ENCODE data around the gene LARGE1. TPM values are rescaled to one million over a fixed set of nuclear protein-coding genes. Genes with fewer than 3 reads are reported as not detected.

LARGE1 gene
- total and polyA plus RNA-seq, 2 of the 13 experiments (the other 11 are each of a cell fraction or from before 2014, with no cell fraction given), result 8.4 to 11.0 TPM

DNA sequence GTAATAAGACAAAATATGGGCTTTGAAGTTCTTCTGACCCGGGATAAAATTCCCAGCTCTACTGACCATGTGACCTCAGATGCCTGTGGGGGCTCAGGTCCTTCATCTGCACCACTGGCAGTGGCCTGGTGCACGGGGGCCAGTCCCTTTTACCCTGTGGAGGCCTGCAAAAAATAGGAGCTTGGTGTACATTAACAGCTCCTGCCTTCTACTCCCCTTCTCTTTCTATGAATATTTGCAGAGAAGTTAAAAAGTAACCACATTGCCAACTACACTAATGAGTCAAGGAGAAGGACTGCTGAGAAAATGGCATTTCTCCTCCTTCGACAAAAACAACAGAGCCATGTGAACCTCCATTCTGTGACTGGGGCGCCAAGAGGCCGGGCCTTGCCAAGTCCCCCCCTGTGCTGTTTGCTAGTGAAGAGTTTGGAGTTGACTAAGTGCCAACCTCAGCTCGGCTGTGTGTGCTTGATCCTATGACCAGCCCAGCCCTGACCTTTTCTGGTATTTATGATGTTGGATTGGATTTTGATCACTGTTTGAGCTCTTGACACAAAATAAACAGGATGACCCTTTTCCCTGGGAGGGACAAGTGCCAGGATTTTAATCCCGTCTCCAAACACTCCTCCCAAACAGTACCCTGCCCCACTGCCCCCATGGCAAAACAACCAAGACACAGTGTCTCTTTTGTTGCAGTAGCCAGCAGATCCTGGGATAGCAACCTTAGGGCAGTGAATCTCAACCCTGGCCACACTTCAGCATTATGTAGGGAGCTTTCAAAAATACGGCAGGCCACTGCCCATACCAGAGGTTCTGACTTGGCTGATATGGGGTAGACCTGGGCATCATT lies 380.1 kb downstream of the LARGE1 start (continued):
- TF ChIP-seq NCOA1 (CRISPR knock-in tag; IDR thresholded peaks at IDR 0.05), result peak; percentile 93; the same call in 1 of the 2 replicates
- TF ChIP-seq ZNF501 (CRISPR knock-in tag; IDR thresholded peaks at IDR 0.05), result peak; percentile 83; the same call in 1 of the 2 replicates
- TF ChIP-seq, protein P1, sequence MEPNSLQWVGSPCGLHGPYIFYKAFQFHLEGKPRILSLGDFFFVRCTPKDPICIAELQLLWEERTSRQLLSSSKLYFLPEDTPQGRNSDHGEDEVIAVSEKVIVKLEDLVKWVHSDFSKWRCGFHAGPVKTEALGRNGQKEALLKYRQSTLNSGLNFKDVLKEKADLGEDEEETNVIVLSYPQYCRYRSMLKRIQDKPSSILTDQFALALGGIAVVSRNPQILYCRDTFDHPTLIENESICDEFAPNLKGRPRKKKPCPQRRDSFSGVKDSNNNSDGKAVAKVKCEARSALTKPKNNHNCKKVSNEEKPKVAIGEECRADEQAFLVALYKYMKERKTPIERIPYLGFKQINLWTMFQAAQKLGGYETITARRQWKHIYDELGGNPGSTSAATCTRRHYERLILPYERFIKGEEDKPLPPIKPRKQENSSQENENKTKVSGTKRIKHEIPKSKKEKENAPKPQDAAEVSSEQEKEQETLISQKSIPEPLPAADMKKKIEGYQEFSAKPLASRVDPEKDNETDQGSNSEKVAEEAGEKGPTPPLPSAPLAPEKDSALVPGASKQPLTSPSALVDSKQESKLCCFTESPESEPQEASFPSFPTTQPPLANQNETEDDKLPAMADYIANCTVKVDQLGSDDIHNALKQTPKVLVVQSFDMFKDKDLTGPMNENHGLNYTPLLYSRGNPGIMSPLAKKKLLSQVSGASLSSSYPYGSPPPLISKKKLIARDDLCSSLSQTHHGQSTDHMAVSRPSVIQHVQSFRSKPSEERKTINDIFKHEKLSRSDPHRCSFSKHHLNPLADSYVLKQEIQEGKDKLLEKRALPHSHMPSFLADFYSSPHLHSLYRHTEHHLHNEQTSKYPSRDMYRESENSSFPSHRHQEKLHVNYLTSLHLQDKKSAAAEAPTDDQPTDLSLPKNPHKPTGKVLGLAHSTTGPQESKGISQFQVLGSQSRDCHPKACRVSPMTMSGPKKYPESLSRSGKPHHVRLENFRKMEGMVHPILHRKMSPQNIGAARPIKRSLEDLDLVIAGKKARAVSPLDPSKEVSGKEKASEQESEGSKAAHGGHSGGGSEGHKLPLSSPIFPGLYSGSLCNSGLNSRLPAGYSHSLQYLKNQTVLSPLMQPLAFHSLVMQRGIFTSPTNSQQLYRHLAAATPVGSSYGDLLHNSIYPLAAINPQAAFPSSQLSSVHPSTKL (CRISPR knock-in tag; IDR thresholded peaks at IDR 0.05), result peak; percentile 90
- TF ChIP-seq ZSCAN25 (CRISPR knock-in tag; IDR thresholded peaks at IDR 0.05), result 0 out of 2 replicates have a peak, but pooled peaks have one; percentile 33
- TF ChIP-seq, protein P2, sequence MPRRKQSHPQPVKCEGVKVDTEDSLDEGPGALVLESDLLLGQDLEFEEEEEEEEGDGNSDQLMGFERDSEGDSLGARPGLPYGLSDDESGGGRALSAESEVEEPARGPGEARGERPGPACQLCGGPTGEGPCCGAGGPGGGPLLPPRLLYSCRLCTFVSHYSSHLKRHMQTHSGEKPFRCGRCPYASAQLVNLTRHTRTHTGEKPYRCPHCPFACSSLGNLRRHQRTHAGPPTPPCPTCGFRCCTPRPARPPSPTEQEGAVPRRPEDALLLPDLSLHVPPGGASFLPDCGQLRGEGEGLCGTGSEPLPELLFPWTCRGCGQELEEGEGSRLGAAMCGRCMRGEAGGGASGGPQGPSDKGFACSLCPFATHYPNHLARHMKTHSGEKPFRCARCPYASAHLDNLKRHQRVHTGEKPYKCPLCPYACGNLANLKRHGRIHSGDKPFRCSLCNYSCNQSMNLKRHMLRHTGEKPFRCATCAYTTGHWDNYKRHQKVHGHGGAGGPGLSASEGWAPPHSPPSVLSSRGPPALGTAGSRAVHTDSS (CRISPR knock-in tag; conservative IDR thresholded peaks at IDR 0.05), result 0 out of 2 replicates have a peak, but pooled peaks have one; percentile 59
- TF ChIP-seq MED8 (CRISPR knock-in tag; IDR thresholded peaks at IDR 0.05; ENCODE audit: insufficient replicate concordance), result peak; percentile 95
- no peak for TF ChIP-seq CEBPB (IDR thresholded peaks at IDR 0.05; ENCODE audit: borderline replicate concordance, low read depth, low read length)
- TF ChIP-seq, protein P3, sequence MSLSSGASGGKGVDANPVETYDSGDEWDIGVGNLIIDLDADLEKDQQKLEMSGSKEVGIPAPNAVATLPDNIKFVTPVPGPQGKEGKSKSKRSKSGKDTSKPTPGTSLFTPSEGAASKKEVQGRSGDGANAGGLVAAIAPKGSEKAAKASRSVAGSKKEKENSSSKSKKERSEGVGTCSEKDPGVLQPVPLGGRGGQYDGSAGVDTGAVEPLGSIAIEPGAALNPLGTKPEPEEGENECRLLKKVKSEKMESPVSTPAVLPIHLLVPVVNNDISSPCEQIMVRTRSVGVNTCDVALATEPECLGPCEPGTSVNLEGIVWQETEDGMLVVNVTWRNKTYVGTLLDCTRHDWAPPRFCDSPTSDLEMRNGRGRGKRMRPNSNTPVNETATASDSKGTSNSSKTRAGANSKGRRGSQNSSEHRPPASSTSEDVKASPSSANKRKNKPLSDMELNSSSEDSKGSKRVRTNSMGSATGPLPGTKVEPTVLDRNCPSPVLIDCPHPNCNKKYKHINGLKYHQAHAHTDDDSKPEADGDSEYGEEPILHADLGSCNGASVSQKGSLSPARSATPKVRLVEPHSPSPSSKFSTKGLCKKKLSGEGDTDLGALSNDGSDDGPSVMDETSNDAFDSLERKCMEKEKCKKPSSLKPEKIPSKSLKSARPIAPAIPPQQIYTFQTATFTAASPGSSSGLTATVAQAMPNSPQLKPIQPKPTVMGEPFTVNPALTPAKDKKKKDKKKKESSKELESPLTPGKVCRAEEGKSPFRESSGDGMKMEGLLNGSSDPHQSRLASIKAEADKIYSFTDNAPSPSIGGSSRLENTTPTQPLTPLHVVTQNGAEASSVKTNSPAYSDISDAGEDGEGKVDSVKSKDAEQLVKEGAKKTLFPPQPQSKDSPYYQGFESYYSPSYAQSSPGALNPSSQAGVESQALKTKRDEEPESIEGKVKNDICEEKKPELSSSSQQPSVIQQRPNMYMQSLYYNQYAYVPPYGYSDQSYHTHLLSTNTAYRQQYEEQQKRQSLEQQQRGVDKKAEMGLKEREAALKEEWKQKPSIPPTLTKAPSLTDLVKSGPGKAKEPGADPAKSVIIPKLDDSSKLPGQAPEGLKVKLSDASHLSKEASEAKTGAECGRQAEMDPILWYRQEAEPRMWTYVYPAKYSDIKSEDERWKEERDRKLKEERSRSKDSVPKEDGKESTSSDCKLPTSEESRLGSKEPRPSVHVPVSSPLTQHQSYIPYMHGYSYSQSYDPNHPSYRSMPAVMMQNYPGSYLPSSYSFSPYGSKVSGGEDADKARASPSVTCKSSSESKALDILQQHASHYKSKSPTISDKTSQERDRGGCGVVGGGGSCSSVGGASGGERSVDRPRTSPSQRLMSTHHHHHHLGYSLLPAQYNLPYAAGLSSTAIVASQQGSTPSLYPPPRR (CRISPR knock-in tag; IDR thresholded peaks at IDR 0.05; ENCODE audit: borderline replicate concordance), result peak; percentile 98
- TF ChIP-seq, protein P4, sequence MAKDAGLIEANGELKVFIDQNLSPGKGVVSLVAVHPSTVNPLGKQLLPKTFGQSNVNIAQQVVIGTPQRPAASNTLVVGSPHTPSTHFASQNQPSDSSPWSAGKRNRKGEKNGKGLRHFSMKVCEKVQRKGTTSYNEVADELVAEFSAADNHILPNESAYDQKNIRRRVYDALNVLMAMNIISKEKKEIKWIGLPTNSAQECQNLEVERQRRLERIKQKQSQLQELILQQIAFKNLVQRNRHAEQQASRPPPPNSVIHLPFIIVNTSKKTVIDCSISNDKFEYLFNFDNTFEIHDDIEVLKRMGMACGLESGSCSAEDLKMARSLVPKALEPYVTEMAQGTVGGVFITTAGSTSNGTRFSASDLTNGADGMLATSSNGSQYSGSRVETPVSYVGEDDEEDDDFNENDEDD (CRISPR knock-in tag; IDR thresholded peaks at IDR 0.05; ENCODE audit: borderline replicate concordance), result peak; percentile 33; the same call in 1 of the 2 replicates
- TF ChIP-seq MLLT10 (CRISPR knock-in tag; IDR thresholded peaks at IDR 0.05), result no peak
- TF ChIP-seq NR2F6 (IDR thresholded peaks at IDR 0.05), result peak; percentile 97
- TF ChIP-seq NR2F6 (CRISPR knock-in tag; IDR thresholded peaks at IDR 0.05), result peak; percentile 96
- TF ChIP-seq NFYC (CRISPR knock-in tag; IDR thresholded peaks at IDR 0.05), result no peak
- TF ChIP-seq, protein P5, sequence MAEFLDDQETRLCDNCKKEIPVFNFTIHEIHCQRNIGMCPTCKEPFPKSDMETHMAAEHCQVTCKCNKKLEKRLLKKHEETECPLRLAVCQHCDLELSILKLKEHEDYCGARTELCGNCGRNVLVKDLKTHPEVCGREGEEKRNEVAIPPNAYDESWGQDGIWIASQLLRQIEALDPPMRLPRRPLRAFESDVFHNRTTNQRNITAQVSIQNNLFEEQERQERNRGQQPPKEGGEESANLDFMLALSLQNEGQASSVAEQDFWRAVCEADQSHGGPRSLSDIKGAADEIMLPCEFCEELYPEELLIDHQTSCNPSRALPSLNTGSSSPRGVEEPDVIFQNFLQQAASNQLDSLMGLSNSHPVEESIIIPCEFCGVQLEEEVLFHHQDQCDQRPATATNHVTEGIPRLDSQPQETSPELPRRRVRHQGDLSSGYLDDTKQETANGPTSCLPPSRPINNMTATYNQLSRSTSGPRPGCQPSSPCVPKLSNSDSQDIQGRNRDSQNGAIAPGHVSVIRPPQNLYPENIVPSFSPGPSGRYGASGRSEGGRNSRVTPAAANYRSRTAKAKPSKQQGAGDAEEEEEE (CRISPR knock-in tag; IDR thresholded peaks at IDR 0.05; ENCODE audit: borderline replicate concordance), result no peak
- no peak for TF ChIP-seq ZNF33A (CRISPR knock-in tag; IDR thresholded peaks at IDR 0.05; ENCODE audit: borderline replicate concordance)
